ENCODE data around the gene CCNQ.

Gene CCNQ

GRCh38 chrX:153598541-153599191, at the start of gene CCNQ:
CCNQ (minus strand) TSS chrX:153599139; CDS start chrX:153599073, 66 bp downstream.
- DNase-seq (peak; percentile 29), ATAC-seq (peak; percentile 32)

GRCh38 chrX:153647461-153648357, 48.8 kb upstream of the CCNQ start:
- no peak for ATAC-seq
- DNase-seq, result no peak

GRCh38 chrX:153646620-153647373, 47.9 kb upstream of the CCNQ start, which contains the start of gene DUSP9:
DUSP9 (plus strand) TSS chrX:153647203; CDS start chrX:153647954, 751 bp downstream.
- DNase-seq (no peak), ATAC-seq (no peak)

- DNase-seq (no peak), ATAC-seq (no peak)
Observed at GRCh38 chrX:153645921-153646488, 47.1 kb upstream of the CCNQ start.

- ATAC-seq, result no peak
- no peak for DNase-seq
Observed at GRCh38 chrX:153645151-153645550, 46.2 kb upstream of the CCNQ start.

- DNase-seq (no peak), ATAC-seq (peak; percentile 21)
Observed at GRCh38 chrX:153644356-153645125, 45.6 kb upstream of the CCNQ start.

GRCh38 chrX:153643431-153644351, 44.8 kb upstream of the CCNQ start:
- ATAC-seq (peak; percentile 47), DNase-seq (no peak)

GRCh38 chrX:153642655-153643430, 43.9 kb upstream of the CCNQ start:
- no peak for DNase-seq
- ATAC-seq, result no peak

- no peak for DNase-seq
- ATAC-seq, result no peak
Observed at GRCh38 chrX:153642051-153642654, 43.2 kb upstream of the CCNQ start.

- DNase-seq, result no peak
- ATAC-seq, result no peak
Observed at GRCh38 chrX:153641627-153642026, 42.7 kb upstream of the CCNQ start.

- no peak for ATAC-seq
- no peak for DNase-seq
Observed at GRCh38 chrX:153640736-153641575, 42.0 kb upstream of the CCNQ start.

GRCh38 chrX:153640045-153640686, 41.2 kb upstream of the CCNQ start:
- ATAC-seq (no peak), DNase-seq (no peak)

- ATAC-seq (no peak), DNase-seq (no peak)
Observed at GRCh38 chrX:153639177-153640044, 40.5 kb upstream of the CCNQ start.

GRCh38 chrX:153638436-153639176, 39.7 kb upstream of the CCNQ start:
- ATAC-seq (no peak), DNase-seq (no peak)

GRCh38 chrX:153638041-153638371, 39.1 kb upstream of the CCNQ start:
- no peak for DNase-seq
- ATAC-seq, result no peak
